MG63 (cell line): Measurements from ENCODE around the gene CENPA. TPM values are rescaled to one million over a fixed set of nuclear protein-coding genes. Genes with fewer than 3 reads are reported as not detected.
"Not testable (repeated sequence)": the region's sequence is repeated elsewhere in the genome, so short reads cannot be mapped to it uniquely, and the experiment has no call there.

ENCODE experiments used
- DNase-seq: peaks from one replicate; pipeline ENCODE4 v3.0.0-alpha.2; 2020
- H3K27me3 ChIP-seq: fragments of 250-450 bp; sonication (Bioruptor Pico); 2 replicates; pipeline ENCODE4 v1.5.1; 2020; ENCODE audit warnings: mild to moderate bottlenecking, moderate library complexity
- H3K36me3 ChIP-seq: fragments of 250-450 bp; sonication (Bioruptor Pico); 2 replicates; pipeline ENCODE4 v1.5.1; 2020; ENCODE audit warnings: mild to moderate bottlenecking, moderate library complexity
- H3K4me3 ChIP-seq: fragments of 250-450 bp; sonication (Bioruptor Pico); 2 replicates; pipeline ENCODE4 v1.5.1; 2020; ENCODE audit warnings: mild to moderate bottlenecking, moderate library complexity
- H3K9me3 ChIP-seq: fragments of 250-450 bp; sonication (Bioruptor Pico); 2 replicates; pipeline ENCODE4 v1.5.1; 2020; ENCODE audit warnings: mild to moderate bottlenecking, moderate library complexity
- total RNA-seq: library from RNA; depleted of rRNA; stranded (reverse); fragments of >200 nt; shearing (Covaris generic); gene quantifications from 2 replicates; pipeline ENCODE4 v1.2.3, GENCODE V29; 2014; ENCODE audit warnings: low replicate concordance

The CENPA gene
- total RNA-seq, 1 experiment from 2014 or later, result 24.5 TPM

DNA sequence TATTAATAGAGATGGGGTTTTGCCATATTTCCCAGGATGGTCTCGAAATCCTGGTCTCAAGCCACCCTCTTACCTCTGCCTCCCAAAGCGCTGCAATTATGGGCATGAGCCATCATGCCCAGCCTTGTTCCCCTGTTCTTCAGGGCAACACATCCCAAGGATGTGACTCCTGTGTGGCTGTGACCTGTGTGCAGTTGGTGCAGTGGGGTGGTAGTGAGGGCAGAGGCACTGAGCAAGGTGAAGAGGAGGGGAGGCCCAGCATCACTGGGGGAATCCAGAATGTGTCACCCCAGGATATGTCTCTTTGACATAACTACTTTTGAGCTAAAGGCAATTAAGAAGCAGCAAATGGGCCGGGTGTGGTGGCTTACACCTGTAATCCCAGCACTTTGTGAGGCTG, 23.4 kb downstream of the CENPA start:
- Histone ChIP-seq H3K27me3 (no peaks in the 10 kb centered on the region), H3K36me3 (no peaks in the 10 kb centered on the region), H3K9me3 (no peaks in the 10 kb centered on the region), H3K4me3 (no peak overlapping the region)
- no peak for DNase-seq

DNA sequence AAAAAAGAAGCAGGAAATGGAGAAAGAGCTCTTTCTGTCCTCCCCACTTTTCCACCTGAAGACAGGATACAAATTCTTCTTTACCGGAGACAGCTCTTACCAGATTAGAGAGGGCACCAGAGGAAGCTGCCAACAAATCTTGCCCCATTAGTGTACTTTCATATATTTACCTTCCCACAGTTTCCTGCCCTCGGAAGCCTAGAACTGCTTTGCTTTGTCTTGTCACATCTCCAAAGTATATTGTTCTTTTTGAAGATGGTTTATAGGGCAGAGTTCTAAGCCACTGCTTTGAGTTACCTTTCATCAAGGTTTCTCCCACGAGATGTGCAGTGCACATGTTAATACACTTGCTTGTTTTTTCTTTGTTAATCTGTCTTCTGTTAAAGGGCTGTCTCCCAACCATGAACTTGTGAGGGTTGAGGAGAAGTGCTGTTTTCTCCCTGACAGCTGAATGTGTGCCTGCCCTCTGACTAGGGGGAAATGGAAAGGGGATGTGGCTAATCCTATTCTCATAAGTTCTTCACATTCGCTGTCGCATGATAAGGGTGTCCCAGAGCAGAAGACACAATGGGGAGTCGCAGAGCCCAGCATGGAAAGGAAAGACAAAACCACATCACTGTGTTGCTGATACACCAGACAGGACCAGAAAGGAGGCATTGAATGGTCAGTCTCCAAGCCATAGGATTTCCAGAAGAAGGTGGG, 24.2 kb downstream of the CENPA start:
- Histone ChIP-seq H3K9me3 (no peaks in the 10 kb centered on the region), H3K4me3 (no peak overlapping the region), H3K27me3 (no peaks in the 10 kb centered on the region), H3K36me3 (no peaks in the 10 kb centered on the region)
- no peak for DNase-seq

DNA sequence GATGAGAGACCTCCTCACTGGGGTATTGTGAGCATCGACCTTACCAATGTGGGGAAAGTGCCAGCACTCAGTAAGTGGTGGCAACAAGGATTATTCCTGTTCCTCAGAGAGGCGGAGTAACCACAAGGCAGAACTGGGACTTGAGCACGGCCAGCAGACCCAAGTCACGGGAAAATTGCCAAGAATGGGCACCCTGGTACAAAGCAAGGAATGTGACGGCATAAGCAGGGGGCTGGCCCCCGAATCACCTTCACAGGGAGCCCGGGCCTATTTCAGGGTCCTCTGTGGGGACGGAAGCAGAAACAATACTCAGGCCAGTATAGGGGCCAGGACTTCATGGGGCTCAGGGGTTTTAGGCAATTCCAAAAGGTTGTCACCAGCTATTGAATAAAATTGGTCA, 25.4 kb downstream of the CENPA start:
- H3K4me3 ChIP-seq, result no peak overlapping the region
- no peaks in the 10 kb centered on the region for H3K36me3 ChIP-seq
- H3K27me3 ChIP-seq, result no peaks in the 10 kb centered on the region
- no peaks in the 10 kb centered on the region for H3K9me3 ChIP-seq
- no peak for DNase-seq

DNA sequence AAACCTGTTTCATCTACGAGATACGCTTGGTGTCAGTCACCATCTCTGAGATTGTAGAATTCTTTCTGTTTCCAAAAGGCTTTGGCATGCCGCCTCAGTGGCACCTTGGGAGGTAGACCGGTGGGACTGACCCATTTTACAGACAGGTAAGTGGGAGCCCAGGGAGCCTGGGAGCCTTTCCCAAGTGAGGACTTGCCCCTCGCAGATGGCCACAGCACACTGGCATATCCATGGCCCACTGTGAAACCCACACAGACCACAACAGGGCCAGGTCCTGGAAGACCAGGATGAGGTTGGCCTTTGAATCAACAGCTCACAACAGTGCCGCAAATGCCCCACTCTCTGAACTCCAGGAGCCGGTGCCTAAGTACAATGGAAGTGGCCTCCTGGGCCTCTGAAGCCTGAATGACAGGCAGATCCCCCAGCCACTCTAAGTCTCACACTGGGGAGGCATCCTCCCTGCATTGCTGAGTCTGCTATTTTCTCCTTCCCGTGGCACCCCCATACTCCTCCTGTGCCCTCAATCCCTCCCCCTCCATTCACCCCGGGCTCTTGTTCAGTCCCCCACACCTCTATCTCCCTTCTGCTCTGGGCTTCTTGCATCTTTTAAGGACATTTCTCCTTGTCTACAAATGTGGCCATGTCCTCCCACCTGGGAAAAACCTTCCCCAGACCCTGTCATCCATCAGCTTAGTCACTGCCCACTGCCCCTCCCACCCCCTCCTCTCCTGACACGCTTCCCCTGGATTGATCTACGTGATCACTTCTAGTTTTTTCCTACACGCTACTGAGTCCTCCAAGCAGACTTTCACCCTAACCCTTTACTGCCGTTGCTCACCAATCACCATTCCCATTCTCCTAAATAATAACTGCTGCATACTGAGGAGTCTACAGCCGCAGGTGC, 26.2 kb downstream of the CENPA start:
- no peaks in the 10 kb centered on the region for H3K9me3 ChIP-seq
- no peaks in the 10 kb centered on the region for H3K36me3 ChIP-seq
- no peak for DNase-seq
- H3K4me3 ChIP-seq, result no peak overlapping the region
- H3K27me3 ChIP-seq, result no peaks in the 10 kb centered on the region

DNA sequence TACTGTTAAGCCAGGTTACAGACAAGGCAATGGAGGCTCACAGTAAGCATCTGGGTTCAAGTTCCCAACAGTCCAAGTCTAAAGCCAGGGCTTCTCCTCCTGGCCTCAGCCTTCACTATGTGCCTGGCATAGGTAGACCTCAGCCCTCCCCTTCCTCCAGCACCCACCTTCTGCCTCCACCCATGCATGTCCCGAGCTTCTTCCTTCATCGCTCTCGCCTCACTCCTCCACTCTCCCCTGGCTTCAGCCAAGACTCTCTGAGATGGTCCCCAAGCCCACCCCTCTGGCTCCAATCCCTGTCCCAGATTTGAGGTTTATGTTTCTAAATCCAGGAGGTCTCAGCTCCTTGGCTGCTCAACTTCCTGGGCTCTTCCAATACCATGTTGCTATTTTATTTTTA, 26.9 kb downstream of the CENPA start:
- Histone ChIP-seq H3K36me3 (no peaks in the 10 kb centered on the region), H3K9me3 (no peaks in the 10 kb centered on the region), H3K27me3 (no peaks in the 10 kb centered on the region), H3K4me3 (no peak overlapping the region)
- no peak for DNase-seq

DNA sequence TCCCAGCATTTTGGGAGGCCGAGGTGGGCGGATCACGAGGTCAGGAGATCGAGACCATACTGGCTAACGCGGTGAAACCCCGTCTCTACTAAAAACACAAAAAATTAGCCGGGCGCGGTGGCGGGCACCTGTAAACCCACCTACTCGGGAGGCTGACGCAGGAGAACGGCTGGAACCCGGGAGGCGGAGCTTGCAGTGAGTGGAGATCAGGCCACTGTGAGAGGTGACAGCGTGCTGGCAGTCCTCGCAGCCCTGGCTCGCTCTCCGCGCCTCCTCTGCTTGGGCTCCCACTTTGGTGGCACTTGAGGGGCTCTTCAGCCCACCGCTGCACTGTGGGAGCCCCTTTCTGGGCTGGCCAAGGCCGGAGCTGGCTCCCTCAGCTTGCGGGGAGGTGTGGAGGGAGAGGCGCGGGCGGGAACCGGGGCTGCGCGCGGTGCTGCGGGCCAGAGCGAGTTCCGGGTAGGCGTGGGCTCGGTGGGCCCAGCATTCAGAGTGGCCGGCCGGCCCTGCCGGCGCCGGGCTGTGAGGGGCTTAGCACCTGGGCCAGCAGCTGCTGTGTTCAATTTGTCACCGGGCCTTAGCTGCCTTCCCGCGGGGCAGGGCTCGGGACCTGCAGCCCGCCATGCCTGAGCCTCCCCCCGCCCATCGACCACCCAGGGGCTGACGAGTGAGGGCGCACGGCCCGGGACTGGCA, 28.4 kb downstream of the CENPA start:
- not testable (repeated sequence) for DNase-seq

DNA sequence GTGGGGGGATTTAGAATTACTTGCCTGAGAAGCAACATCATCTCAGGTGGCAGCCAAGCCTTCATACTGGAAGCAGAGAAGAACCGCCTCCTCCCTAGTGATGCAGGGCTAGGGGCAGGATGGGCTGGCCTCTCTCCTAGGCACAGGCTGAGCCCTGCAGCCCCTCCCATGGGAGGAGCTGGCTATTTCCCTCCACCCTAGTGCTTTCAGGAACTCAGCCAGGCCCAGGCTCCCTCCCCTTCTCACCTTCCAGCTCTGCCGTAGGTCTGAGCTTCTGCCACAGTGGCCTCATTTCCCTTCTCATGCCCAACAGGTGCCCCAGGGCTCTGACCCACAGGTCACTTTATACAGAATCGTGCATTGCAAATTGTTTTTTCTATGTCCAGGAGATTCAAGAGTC, 31.0 kb downstream of the CENPA start:
- Histone ChIP-seq H3K4me3 (no peak overlapping the region), H3K9me3 (no peaks in the 10 kb centered on the region), H3K36me3 (no peaks in the 10 kb centered on the region), H3K27me3 (peaks cover 5% of the 10 kb centered on the region)
- no peak for DNase-seq

More for the DNA sequence above, 28.4 kb downstream of the CENPA start:
- not testable (repeated sequence) for H3K9me3 ChIP-seq, H3K27me3 ChIP-seq, H3K4me3 ChIP-seq, H3K36me3 ChIP-seq

DNA sequence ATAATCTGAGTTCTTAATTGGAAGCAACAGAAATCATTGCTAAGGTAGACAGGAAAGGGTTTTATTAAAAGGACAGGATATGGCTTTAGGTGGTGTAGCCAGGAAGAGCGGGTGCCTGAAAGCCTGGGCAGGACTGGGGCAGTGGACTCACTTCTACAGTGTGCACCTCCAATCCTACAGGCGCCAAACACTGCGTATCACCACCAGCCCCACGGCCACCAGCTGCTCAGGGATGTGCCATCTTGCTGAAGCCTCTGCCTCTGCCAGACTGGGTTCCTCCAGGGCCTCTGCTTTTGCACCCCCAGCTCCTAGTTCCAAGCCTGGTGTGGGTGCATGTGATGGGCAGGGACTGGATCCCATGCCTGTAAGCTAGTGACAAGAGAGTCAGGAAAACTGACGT, 32.4 kb downstream of the CENPA start:
- Histone ChIP-seq H3K9me3 (no peaks in the 10 kb centered on the region), H3K4me3 (no peak overlapping the region), H3K27me3 (peaks cover 5% of the 10 kb centered on the region), H3K36me3 (no peaks in the 10 kb centered on the region)
- no peak for DNase-seq

DNA sequence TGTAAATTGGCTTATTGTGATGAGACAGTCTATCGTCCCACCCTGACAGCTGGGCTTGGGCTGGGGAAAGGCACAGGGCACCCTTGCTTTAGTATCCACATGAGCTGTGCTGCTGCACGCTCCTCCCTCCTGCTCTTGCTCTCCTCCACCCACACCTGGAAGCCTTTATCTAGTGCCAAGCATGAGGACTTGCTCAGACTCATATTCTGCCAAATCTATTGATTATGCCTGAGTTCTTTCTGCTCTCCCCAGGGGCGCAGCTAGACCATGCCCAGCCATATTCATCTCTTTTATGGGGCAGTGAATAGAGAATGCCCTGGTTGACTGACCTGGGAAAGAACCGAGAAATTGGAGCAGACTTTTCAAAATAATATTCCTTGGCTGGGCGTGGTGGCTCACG, 33.1 kb downstream of the CENPA start:
- H3K27me3 ChIP-seq, result peaks cover 5% of the 10 kb centered on the region
- no peaks in the 10 kb centered on the region for H3K36me3 ChIP-seq
- no peak for DNase-seq

DNA sequence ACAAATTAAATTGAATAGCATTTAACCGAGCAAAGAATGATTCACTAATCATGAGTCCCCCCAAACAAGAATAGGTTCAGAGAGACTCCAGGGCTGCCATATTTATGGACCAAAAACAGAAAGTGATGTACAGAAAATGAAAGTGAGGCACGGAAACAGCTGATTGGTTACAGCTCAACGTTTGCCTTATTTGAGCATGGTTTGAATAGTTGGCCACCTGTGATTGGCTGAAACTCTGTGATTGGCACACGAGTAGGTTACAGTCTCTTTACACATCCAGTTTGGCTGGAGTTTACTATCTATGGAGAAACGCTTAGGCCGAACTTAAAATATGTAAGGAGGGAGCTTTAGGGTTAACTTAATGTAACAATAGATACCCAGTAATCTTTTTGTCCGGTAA, 35.1 kb downstream of the CENPA start:
- H3K36me3 ChIP-seq, result no peaks in the 10 kb centered on the region
- DNase-seq, result no peak
- H3K4me3 ChIP-seq, result no peak overlapping the region

More for the DNA sequence above, 33.1 kb downstream of the CENPA start:
- Histone ChIP-seq H3K4me3 (no peak overlapping the region), H3K9me3 (no peaks in the 10 kb centered on the region)

DNA sequence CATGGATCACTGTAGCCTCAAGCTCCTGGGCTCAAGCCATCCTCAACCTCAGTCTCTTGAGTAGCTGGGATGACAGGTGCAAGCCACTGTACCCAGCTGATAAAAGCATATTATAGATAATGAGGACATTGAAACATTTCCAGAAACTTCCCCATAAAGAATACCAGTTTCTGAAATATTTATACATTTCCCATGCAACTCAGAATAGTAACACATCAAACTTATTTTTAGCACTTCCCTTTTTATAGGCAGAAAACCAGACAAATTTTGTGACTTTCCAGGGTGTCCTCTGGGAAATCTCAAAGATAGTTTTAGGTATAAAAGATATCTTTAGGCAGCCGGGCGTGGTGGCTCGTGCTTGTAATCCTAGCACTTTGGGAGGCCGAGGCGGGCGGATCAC, 37.0 kb downstream of the CENPA start:
- DNase-seq, result no peak

More for the DNA sequence above, 35.1 kb downstream of the CENPA start:
- Histone ChIP-seq H3K27me3 (peaks cover 5% of the 10 kb centered on the region), H3K9me3 (no peaks in the 10 kb centered on the region)

DNA sequence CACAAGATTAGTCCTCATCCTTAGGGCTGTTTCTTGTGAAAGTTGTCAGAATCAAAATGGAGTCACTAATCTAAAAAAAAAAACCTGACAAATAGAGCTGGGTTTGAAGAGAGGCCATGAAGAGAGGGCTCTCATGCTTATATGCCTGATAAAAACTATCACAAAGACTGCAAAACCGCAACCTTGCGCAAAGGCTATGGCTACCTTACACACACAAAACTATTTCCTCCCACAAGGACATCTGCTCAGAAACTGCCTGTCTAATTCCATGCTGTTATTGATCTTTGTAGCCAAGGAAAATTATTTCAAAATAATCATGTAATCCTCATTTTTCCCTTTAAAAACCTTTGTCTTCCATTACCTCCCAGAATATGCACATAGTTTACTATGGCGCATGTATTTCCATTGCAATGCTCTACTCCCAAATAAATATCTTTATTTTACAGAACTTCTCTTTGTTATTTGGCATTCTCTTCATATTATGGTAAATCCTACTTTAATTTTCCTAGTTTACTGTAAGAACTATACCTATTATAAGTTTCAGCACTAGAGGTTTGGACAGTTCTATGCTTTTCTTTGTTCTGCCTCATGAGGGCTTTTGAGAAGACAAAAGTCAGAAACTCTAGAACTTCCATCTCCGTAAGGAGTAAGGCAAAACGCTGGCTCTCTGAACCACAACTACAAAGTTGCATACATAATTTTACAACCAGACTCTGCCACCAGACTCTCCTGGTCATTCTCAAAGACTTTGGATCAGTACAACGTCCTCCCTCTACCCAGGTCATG, 52.5 kb downstream of the CENPA start:
- H3K9me3 ChIP-seq, result no peaks in the 10 kb centered on the region
- no peak overlapping the region for H3K4me3 ChIP-seq
- H3K36me3 ChIP-seq, result no peaks in the 10 kb centered on the region
- peaks cover 20% of the 10 kb centered on the region for H3K27me3 ChIP-seq
- DNase-seq, result no peak

More for the DNA sequence above, 37.0 kb downstream of the CENPA start:
- Histone ChIP-seq H3K4me3 (no peak overlapping the region), H3K27me3 (peaks cover 5% of the 10 kb centered on the region), H3K36me3 (no peaks in the 10 kb centered on the region), H3K9me3 (no peaks in the 10 kb centered on the region)

DNA sequence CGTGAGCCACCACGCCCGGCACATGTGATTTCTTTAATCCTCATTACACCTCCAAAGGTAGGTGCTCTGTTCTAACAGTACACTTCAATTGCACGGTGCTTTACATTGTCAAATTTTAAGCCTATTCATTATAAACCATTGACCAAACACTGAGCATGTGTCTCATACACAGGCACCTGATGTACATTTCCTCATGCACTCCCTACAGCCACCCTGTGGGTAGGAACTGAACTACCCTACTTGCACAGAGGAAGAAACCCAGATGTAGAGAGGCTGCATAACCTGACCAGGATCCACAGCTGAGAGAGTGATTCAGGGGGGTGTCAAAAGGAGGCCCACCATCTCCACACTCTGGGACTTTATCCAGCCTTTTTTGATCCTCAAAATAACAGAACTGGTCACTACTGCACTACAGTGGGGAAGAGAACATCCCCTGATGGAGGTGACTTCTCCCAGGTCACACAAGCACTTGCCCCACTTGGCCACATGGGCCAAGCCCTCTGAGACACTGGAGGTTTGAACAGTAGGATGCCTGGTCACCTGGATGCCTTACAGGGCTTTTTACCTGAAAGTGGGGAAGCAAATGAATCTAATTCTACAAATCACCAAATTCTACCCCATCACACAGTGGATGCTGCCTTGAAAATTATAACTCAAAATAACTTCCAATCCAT, 55.2 kb downstream of the CENPA start:
- Histone ChIP-seq H3K36me3 (no peaks in the 10 kb centered on the region), H3K9me3 (no peaks in the 10 kb centered on the region), H3K4me3 (no peak overlapping the region), H3K27me3 (peaks cover 22% of the 10 kb centered on the region)
- no peak for DNase-seq

DNA sequence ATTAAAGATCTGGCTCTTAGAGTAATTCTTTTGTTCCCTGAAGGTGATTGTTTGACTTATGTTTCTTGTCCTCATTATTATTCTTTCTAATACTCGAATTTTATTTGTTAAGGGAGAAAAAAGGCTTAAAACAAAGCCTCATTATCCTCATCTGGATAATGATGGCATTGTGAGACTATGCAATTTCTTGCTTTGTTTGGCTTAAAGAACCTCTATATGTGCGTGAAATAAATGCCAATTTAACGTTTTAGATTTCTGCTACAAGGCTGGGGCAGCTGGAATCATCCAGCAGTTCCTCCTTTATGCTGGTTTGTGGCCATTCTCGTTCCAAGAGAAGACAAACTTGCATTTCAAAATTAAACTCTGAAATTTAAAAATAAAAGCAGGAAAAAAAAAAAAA, 57.2 kb downstream of the CENPA start:
- Histone ChIP-seq H3K9me3 (no peaks in the 10 kb centered on the region), H3K27me3 (peaks cover 37% of the 10 kb centered on the region), H3K4me3 (no peak overlapping the region), H3K36me3 (no peaks in the 10 kb centered on the region)
- no peak for DNase-seq
